BLaER1 treated with 17β-estradiol and CSF1 and Interleukin-3, amounts not matched to agents 10 nM and 100 nM (cell line): ENCODE measurements around the gene G6PC2.

Source experiments
- H3K27ac ChIP-seq, 11 experiments: shearing (Covaris generic); formaldehyde crosslinking; 2 replicates each; pipeline ENCODE4 v1.8.1; 2022
- H3K27me3 ChIP-seq, 11 experiments: shearing (Covaris generic); formaldehyde crosslinking; 2 replicates each; pipeline ENCODE4 v1.8.1; 2022
- H3K36me3 ChIP-seq, 11 experiments: shearing (Covaris generic); formaldehyde crosslinking; 2 replicates each; pipeline ENCODE4 v1.8.1; 2022
- H3K4me1 ChIP-seq, 10 experiments: shearing (Covaris generic); formaldehyde crosslinking; 2 replicates each; pipeline ENCODE4 v1.8.1; 2022
- H3K4me2 ChIP-seq, 11 experiments: shearing (Covaris generic); formaldehyde crosslinking; 2 replicates each; pipeline ENCODE4 v1.8.1; 2022
- H3K4me3 ChIP-seq, 10 experiments: shearing (Covaris generic); formaldehyde crosslinking; 2 replicates each; pipeline ENCODE4 v1.8.1; 2022
- H3K9ac ChIP-seq, 11 experiments: shearing (Covaris generic); formaldehyde crosslinking; 2 replicates each; pipeline ENCODE4 v1.8.1; 2022
- H3K9me3 ChIP-seq, 11 experiments: shearing (Covaris generic); formaldehyde crosslinking; replicated peaks in 1 of 11; 2 replicates each; pipeline ENCODE4 v1.8.1; 2022
- H4K20me1 ChIP-seq, 11 experiments: shearing (Covaris generic); formaldehyde crosslinking; 2 replicates each; pipeline ENCODE4 v1.8.1; 2022
- Cebpa-rat ChIP-seq, 11 experiments: shearing (Covaris generic); IDR thresholded peaks; 2 replicates each; pipeline ENCODE4 v1.8.1; 2022

The G6PC2 gene

DNA sequence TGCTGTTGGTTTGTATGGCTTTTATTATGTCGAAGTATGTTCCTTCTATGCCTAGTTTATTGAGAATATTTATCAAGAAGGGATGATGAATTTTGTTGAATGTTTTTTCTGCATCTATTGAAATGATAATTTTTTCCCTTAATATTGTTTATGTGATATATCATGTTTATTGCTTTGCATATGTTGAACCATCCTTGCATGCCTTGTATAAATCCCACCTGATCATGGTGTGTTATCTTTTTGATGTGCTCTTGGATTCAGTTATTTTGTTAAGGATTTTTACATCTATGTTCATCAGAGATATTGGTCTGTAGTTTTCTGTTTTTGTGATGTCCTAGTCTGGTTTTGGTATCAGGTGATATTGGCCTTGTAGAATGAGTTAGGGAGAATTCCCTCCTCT, 50.8 kb downstream of the G6PC2 start:
- H3K9me3 ChIP-seq, result peaks cover 19 to 54% (median 35%) of the 10 kb centered on the region in 11 experiments; a peak in 20 of 22 replicates
- H3K9ac ChIP-seq, result no peak overlapping the region
- no peak overlapping the region for H3K4me2 ChIP-seq
- H3K27ac ChIP-seq, result no peak overlapping the region
- H3K36me3 ChIP-seq, result no peaks in the 10 kb centered on the region
- H3K27me3 ChIP-seq, result no peaks in the 10 kb centered on the region
- H3K4me1 ChIP-seq, result no peaks in the 10 kb centered on the region
- no peak overlapping the region for H3K4me3 ChIP-seq
- H4K20me1 ChIP-seq, result no peaks in the 10 kb centered on the region
- TF ChIP-seq Cebpa-rat (IDR thresholded peaks at IDR 0.05), result no peak

DNA sequence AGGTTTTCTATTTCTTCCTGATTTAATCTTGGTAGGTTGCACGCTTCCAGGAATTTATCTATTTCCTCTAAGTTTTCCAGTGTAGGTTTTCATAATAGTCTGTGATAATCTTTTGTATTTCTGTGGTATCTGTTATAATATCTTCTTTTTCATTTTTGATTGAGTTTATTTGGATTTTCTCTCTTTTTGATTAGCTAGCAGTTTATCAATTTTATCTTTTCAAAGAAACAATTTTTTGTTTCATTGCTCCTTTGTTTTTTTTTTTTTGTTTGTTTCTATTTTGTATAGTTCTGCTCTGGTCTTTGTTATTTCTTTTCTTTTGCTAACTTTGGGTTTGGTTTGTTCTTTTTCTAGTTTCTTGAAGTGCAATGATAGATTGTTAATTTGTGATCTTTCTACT, 51.3 kb downstream of the G6PC2 start:
- no peaks in the 10 kb centered on the region for H3K36me3 ChIP-seq
- no peaks in the 10 kb centered on the region for H4K20me1 ChIP-seq
- H3K9me3 ChIP-seq, result peaks cover 19 to 54% (median 35%) of the 10 kb centered on the region in 11 experiments; a peak in 20 of 22 replicates
- no peak for TF ChIP-seq Cebpa-rat (IDR thresholded peaks at IDR 0.05)
- H3K4me2 ChIP-seq, result no peak overlapping the region
- H3K4me3 ChIP-seq, result no peak overlapping the region
- H3K9ac ChIP-seq, result no peak overlapping the region
- no peaks in the 10 kb centered on the region for H3K27me3 ChIP-seq
- no peaks in the 10 kb centered on the region for H3K4me1 ChIP-seq
- H3K27ac ChIP-seq, result no peak overlapping the region

GRCh38 chr2:168954256-168954655, 53.2 kb downstream of the G6PC2 start:
- Histone ChIP-seq H4K20me1 (no peaks in the 10 kb centered on the region), H3K36me3 (no peaks in the 10 kb centered on the region), H3K4me3 (no peak overlapping the region), H3K4me1 (no peaks in the 10 kb centered on the region), H3K27ac (no peak overlapping the region), H3K9me3 (peaks cover 16 to 52% (median 31%) of the 10 kb centered on the region in 11 experiments; a peak in 20 of 22 replicates), H3K9ac (no peak overlapping the region), H3K4me2 (no peak overlapping the region), H3K27me3 (no peaks in the 10 kb centered on the region)
- TF ChIP-seq Cebpa-rat (IDR thresholded peaks at IDR 0.05), result no peak

GRCh38 chr2:168955321-168955720, 54.2 kb downstream of the G6PC2 start:
- no peak for TF ChIP-seq Cebpa-rat (IDR thresholded peaks at IDR 0.05)
- H3K4me3 ChIP-seq, result no peak overlapping the region
- H3K4me1 ChIP-seq, result no peaks in the 10 kb centered on the region

DNA sequence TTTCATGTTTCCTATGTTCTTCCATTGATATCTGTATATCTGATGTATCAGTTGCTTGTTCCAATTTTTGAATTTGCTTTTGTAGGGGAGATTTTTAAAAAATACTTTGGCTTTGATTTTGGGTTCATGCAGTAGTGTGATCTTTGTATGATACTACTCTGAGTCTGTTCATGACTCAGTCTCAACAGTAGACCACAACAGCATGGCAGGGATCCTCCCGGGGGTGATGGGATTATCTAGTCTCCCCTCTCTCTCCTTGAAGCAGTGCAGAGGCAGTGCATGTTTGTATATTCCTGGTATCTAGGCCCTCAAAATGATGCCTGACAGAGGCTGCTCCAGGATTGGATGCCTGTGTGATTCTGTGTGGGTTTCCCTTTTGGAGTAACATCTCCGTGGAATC, 55.3 kb downstream of the G6PC2 start:
- no peak for TF ChIP-seq Cebpa-rat (IDR thresholded peaks at IDR 0.05)
- Histone ChIP-seq H3K9me3 (peaks cover 10 to 38% (median 24%) of the 10 kb centered on the region in 11 experiments; a peak in 18 of 22 replicates), H4K20me1 (no peaks in the 10 kb centered on the region), H3K36me3 (no peaks in the 10 kb centered on the region), H3K4me3 (no peak overlapping the region), H3K27me3 (no peaks in the 10 kb centered on the region), H3K4me1 (peaks cover 0 to 2% (median 0%) of the 10 kb centered on the region in 10 experiments; a peak in 5 of 20 replicates), H3K4me2 (no peak overlapping the region), H3K27ac (no peak overlapping the region), H3K9ac (no peak overlapping the region)

More at GRCh38 chr2:168955321-168955720, 54.2 kb downstream of the G6PC2 start:
- Histone ChIP-seq H3K9ac (no peak overlapping the region), H4K20me1 (no peaks in the 10 kb centered on the region), H3K9me3 (peaks cover 10 to 46% (median 26%) of the 10 kb centered on the region in 11 experiments; a peak in 18 of 22 replicates), H3K4me2 (no peak overlapping the region), H3K27me3 (no peaks in the 10 kb centered on the region), H3K27ac (no peak overlapping the region), H3K36me3 (no peaks in the 10 kb centered on the region)
